Measurements from ENCODE around the gene INHA.
A peak's percentile ranks its signal among the peaks of the same experiment; 100 is the strongest.

INHA gene

GRCh38 chr2:219540784-219541504 lies 31.2 kb upstream of the INHA start:
- no peak for DNase-seq (ENCODE audit: low read depth in 3 of 3)

GRCh38 chr2:219541611-219542180 lies 30.4 kb upstream of the INHA start:
- peak; percentile 72 to 84 (median 77) for DNase-seq (ENCODE audit: low read depth in 3 of 3)

- DNase-seq (ENCODE audit: low read depth in 3 of 3) = peak in 1 of 3 donors; percentile 23
Observed at GRCh38 chr2:219542931-219543595, 29.0 kb upstream of the INHA start.

DNA sequence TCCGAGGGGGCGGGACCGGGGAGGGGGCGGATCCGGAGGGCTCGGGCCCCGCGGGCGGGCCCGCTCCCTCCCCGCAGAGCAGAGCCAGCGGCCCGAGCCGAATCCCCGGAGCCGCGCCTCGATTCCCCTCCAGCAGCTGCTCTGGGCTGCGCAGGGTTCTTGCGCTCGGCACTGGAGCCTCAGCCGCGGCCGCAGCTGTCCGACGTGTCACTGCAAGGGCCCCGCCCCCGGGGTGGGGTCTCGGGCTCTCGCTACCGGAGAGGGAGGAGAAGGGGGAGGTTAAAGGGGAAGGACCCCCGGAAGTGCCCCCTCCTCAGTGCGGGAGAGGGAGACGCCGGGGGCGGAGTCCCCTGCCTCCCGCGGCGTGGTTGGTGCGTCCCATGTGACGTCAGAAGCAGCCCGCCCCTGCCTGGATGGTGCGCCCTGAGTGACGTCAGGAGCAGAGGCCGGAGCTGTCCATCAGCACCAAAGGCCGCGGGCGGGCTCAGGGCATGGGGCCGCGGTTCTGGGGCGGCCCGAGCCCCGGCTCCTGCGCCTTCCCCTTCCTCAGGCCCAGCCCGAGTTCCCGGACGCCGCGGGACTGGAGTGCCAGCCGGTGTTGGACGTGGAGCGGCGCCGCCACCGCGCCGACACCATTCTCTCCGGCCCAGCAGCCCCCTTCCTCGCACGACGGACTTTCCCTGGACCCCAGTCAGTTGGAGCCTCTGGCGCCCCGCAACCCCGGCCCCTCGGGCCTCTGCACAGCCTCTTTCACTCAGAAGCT lies 28.3 kb upstream of the INHA start, which contains the start of the genes CHPF and TMEM198:
Gene CHPF (minus strand): TSS at position 214 of the 763 bp plus-strand sequence. CDS start 271 bp downstream, outside the sequence.
Gene TMEM198 (plus strand): TSS at position 433 of the 763 bp plus-strand sequence. CDS start 700 bp downstream, outside the sequence.
- DNase-seq (ENCODE audit: low read depth in 3 of 3) = peak; percentile 91 to 95 (median 92)

DNA sequence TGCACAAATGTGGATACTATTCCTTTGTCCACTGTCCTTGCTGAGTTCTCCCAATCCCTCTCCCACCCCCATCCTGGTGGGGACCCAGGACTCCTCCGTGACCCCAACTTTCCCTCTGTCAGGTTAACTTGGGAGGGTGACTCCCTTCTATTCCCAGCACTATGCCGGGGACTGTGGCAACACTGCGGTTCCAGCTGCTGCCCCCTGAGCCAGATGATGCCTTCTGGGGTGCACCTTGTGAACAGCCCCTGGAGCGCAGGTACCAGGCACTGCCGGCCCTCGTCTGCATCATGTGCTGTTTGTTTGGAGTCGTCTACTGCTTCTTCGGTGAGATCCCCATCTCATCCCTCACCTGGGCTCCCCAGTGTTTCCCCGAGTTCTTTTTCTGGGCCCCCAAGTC lies 27.5 kb upstream of the INHA start:
- no peak for DNase-seq (ENCODE audit: low read depth in 3 of 3)

DNA sequence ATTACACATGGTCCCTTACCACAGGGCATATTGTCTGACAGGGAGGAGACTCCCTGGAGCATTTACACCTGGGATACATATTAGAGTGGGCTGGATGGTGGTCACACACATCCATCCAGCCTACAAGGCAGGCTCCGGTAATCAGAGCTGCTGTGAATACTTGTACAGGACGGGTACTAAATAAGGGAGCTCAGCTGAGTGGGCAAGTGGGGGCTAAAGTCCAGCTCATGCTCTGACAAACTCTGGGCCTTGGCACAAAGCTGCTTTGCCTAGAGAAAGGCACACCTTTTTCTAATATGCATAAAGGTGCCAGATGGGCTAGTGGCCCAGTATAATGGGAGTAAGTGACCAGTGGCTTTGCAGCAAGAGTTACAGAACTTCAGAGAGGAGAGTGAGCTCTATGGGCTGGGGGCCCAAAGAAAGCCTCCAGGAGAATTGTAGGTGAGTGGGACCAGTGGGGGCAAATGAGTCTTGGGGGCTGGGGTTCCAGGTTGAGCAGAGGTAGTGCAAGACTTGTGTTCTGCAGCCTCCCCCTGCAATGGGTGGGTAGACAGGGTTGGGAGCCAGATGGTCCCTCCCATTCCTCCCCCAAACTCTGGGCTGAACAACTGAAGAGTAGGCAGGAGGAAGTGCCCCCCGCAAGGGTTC lies 26.7 kb upstream of the INHA start:
- DNase-seq (ENCODE audit: low read depth in 3 of 3) = no peak

GRCh38 chr2:219545943-219546352 lies 26.2 kb upstream of the INHA start:
- no peak for DNase-seq (ENCODE audit: low read depth in 3 of 3)

DNA sequence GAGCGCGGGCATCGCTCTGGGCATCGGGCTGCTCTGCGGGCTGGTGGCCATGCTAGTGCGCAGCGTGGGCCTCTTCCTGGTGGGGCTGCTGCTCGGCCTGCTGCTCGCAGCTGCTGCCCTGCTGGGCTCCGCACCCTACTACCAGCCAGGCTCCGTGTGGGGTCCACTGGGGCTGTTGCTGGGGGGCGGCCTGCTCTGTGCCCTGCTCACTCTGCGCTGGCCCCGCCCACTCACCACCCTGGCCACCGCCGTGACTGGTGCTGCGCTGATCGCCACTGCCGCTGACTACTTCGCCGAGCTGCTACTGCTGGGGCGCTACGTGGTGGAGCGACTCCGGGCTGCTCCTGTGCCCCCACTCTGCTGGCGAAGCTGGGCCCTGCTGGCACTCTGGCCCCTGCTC lies 24.5 kb upstream of the INHA start:
- DNase-seq (ENCODE audit: low read depth in 3 of 3) = no peak

- DNase-seq (ENCODE audit: low read depth in 3 of 3) = no peak
Observed at GRCh38 chr2:219548990-219549389, 23.1 kb upstream of the INHA start.

- no peak for DNase-seq (ENCODE audit: low read depth in 3 of 3)
Observed at GRCh38 chr2:219549619-219550018, 22.5 kb upstream of the INHA start.

DNA sequence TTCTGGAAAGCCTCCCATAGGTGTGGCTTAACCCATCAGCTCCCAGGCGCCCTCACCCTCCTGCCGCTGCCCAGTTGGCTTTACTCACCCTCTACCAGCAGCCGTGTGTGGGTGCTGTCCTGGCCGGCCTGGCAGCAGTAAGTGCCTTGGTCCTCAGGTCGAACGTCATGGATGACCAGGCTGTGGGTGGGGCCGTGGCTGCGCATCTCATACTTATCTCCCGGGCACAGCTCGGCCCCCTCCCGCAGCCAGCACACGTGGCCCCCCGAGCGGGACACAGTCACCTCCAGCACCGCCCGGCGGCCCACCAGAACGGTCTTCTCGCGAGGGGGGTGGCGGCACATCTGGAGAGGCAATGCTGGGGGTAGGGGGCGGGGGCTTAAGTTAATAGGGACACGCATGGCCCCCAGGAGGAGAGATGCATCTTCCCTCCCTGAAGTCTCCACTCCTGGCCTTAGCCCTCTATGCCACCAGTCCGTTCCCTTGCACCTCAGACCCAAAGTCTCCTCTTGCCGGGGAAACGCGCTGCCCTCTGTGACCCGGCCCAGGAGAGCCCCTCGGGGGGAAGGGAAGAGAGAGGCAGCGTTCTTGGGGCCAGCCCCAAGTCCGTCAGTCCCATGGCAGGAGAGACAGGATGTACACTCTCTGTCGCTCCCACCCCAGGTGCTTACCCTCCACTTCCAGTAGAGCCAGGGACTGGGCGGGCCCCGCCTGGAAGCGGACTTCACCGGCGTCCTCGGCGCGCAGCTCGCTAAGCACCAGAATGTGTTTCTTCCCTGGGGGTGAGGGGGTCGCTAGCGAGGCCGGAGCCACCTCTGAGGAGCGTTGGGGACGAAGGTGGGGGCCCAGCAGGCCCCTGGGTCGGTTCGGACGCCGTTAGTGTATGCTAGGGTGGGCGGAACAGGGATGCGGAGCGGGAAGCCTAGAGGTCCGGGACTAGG lies 20.4 kb upstream of the INHA start:
- DNase-seq (ENCODE audit: low read depth in 3 of 3) = no peak

GRCh38 chr2:219552382-219553167 lies 19.5 kb upstream of the INHA start:
- DNase-seq (ENCODE audit: low read depth in 3 of 3) = peak; percentile 52 to 85 (median 61)

- no peak for DNase-seq (ENCODE audit: low read depth in 3 of 3)
Observed at GRCh38 chr2:219553168-219553417, 19.0 kb upstream of the INHA start.

DNA sequence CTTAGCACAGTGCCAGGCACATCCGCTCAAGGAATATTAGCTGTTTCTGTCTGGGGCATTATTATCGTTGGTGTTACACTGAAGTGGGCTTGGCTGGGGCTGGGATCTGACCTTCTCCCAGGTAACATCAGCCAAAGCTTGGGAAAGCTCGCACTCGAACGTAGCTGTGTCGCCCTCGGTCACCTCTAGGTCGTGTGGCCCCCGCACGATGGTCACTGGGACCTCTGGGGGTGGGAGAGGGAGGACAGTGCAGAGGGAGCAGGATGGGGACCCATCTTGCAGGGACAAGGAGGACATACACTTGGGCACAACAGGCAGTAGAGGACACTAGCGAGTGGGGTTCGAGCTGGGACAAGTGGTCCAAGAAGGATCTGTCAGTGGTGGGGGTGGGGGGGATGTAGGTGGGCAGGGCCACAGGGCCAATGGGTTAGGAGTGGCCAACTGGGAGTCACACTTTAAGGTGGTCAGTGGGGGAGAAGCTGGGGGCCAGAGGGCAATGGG lies 18.6 kb upstream of the INHA start:
- no peak for DNase-seq (ENCODE audit: low read depth in 3 of 3)

- no peak for DNase-seq (ENCODE audit: low read depth in 3 of 3)
Observed at GRCh38 chr2:219554350-219554749, 17.8 kb upstream of the INHA start.

DNA sequence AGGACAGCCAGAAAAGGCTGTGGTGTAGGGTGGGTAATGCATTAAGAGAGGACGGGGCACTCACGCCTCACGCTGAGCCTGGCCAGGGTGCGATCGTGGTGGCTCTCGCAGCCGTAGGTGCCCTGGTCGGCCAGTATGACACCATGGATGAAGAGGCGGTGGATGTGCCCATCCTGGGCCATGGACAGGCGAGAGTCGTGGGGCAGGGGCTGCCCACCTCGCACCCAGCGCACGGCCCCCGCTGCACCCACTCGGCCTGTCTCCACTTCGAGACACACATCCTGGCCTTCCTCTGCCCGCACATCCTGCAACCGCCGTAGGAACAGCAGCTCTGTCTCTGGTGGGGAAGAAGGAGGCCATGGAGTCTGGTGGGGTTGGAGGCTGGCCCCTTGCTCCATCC lies 16.2 kb upstream of the INHA start:
- DNase-seq (ENCODE audit: low read depth in 3 of 3) = no peak

DNA sequence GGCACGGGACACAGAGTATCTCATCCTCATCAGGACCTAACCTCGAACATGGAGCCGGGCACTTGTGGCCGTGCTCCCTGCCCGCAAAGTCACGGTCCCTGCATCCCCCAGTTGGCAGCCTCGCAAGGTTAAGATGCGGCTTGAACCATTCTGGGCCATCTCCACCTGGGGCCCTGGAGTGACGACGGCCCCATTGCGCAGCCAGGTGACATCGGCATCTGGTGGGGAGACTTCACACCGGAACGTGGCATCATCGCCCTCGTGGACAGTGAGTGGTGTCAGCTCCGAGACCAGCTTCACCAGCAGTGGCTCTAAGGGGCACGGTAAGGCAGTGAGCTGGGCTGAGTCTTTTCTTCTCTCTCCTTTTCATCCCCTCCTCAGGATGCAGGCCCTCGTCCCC lies 15.7 kb upstream of the INHA start:
- DNase-seq (ENCODE audit: low read depth in 3 of 3) = no peak

- DNase-seq (ENCODE audit: low read depth in 3 of 3) = no peak
Observed at GRCh38 chr2:219557320-219557719, 14.8 kb upstream of the INHA start.

All from stimulated activated CD4-positive, alpha-beta T cell treated with anti-CD3 and anti-CD28 coated beads, TNF-alpha, amount 100 ng/mL, for 48 hours (primary cell).